HFFc6 (cell line): Measurements from ENCODE around the gene MRPS6. TPM values are rescaled to one million over a fixed set of nuclear protein-coding genes. Genes with fewer than 3 reads are reported as not detected.

Experiments used
- DNase-seq: peaks from one replicate; pipeline ENCODE4 v3.0.0-alpha.2; 2018
- H3K27ac Mint-ChIP-seq: 2 replicates; pipeline ENCODE4 v1.8.0; 2020; ENCODE audit warnings: mild to moderate bottlenecking, mixed read lengths
- H3K27me3 Mint-ChIP-seq: 2 replicates; pipeline ENCODE4 v1.8.0; 2021; ENCODE audit warnings: mild to moderate bottlenecking, moderate library complexity, mixed read lengths; ENCODE audit not compliant: insufficient read depth
- H3K36me3 Mint-ChIP-seq: 2 replicates; pipeline ENCODE4 v1.8.0; 2021; ENCODE audit warnings: low read depth, mixed read lengths
- H3K4me1 Mint-ChIP-seq: 2 replicates; pipeline ENCODE4 v1.8.0; 2020; ENCODE audit warnings: low read depth, mixed read lengths
- H3K4me3 Mint-ChIP-seq: 2 replicates; pipeline ENCODE4 v1.8.0; 2020; ENCODE audit warnings: mild to moderate bottlenecking, moderate library complexity, mixed read lengths
- H3K9me3 Mint-ChIP-seq: 2 replicates; pipeline ENCODE4 v1.8.0; 2020; ENCODE audit warnings: mild to moderate bottlenecking, mixed read lengths
- total RNA-seq, 6 experiments: library from RNA; stranded (reverse); fragmentation: NEBNext Ultra II Directional; extraction: Animal tissue kit (Norgen Biotek cat#: 25700); gene quantifications; 2 replicates in 1 of 6; 3 replicates in 5 of 6; pipeline ENCODE4 v1.2.3, GENCODE V29; 2021
- TF ChIP-seq, protein P1 (sequence below): fragments of 200-600 bp; sonication (generic); IDR thresholded peaks from 2 replicates; pipeline ENCODE4 v1.5.0; 2021; ENCODE audit warnings: antibody characterized with exemption, mild to moderate bottlenecking

The MRPS6 gene
- total RNA-seq, 6 experiments from 2014 or later = 57.1 to 89.6 (median 62.8) TPM

- DNase-seq = no peak
- TF ChIP-seq, protein P1, sequence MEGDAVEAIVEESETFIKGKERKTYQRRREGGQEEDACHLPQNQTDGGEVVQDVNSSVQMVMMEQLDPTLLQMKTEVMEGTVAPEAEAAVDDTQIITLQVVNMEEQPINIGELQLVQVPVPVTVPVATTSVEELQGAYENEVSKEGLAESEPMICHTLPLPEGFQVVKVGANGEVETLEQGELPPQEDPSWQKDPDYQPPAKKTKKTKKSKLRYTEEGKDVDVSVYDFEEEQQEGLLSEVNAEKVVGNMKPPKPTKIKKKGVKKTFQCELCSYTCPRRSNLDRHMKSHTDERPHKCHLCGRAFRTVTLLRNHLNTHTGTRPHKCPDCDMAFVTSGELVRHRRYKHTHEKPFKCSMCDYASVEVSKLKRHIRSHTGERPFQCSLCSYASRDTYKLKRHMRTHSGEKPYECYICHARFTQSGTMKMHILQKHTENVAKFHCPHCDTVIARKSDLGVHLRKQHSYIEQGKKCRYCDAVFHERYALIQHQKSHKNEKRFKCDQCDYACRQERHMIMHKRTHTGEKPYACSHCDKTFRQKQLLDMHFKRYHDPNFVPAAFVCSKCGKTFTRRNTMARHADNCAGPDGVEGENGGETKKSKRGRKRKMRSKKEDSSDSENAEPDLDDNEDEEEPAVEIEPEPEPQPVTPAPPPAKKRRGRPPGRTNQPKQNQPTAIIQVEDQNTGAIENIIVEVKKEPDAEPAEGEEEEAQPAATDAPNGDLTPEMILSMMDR = no peak
- Mint-ChIP-seq H3K9me3 (peaks cover 72% of the 10 kb centered on the region), H3K4me3 (no peak overlapping the region), H3K36me3 (peaks cover 53% of the 10 kb centered on the region), H3K4me1 (no peaks in the 10 kb centered on the region), H3K27ac (no peak overlapping the region), H3K27me3 (no peaks in the 10 kb centered on the region)
These were observed 93.1 kb downstream of the MRPS6 start for GRCh38 chr21:34166468-34166867.

GRCh38 chr21:34170886-34171285 is 97.5 kb downstream of the MRPS6 start:
- H3K9me3 Mint-ChIP-seq = peaks cover 73% of the 10 kb centered on the region
- H3K27ac Mint-ChIP-seq = no peak overlapping the region
- H3K36me3 Mint-ChIP-seq = peaks cover 58% of the 10 kb centered on the region
- no peaks in the 10 kb centered on the region for H3K4me1 Mint-ChIP-seq
- DNase-seq = no peak
- TF ChIP-seq, protein P1 = no peak
- H3K27me3 Mint-ChIP-seq = peaks cover 2% of the 10 kb centered on the region; the same call in 1 of the 2 replicates
- H3K4me3 Mint-ChIP-seq = no peak overlapping the region

DNA sequence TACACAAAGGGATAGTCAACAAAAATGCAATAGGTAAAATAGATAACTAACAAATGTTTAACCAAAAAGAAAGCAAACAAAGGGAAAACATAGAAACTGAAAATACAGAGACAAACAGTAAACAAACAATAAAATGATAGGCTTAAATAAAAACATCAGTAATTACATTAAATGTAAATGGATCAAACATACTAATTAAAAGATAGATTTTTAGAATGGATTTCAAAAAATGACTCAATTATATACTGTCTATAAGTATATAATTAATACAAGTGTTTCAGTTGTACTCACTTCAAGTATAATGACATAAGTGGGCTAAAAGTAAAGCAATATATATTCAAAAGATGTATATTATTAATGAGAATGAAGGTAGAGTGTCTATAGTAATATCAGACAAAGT is 101.1 kb downstream of the MRPS6 start:
- no peak overlapping the region for H3K4me3 Mint-ChIP-seq
- peaks cover 40% of the 10 kb centered on the region for H3K9me3 Mint-ChIP-seq
- TF ChIP-seq, protein P1 = no peak
- peaks cover 2% of the 10 kb centered on the region for H3K27me3 Mint-ChIP-seq
- no peak overlapping the region for H3K27ac Mint-ChIP-seq
- no peaks in the 10 kb centered on the region for H3K4me1 Mint-ChIP-seq
- peaks cover 30% of the 10 kb centered on the region for H3K36me3 Mint-ChIP-seq
- DNase-seq = no peak

- Mint-ChIP-seq H3K4me3 (no peak overlapping the region), H3K4me1 (no peaks in the 10 kb centered on the region), H3K9me3 (peaks cover 28% of the 10 kb centered on the region), H3K36me3 (peaks cover 25% of the 10 kb centered on the region), H3K27me3 (peaks cover 2% of the 10 kb centered on the region), H3K27ac (no peak overlapping the region)
- TF ChIP-seq, protein P1 = no peak
- no peak for DNase-seq
These were observed 103.1 kb downstream of the MRPS6 start for GRCh38 chr21:34176448-34176847.

GRCh38 chr21:34177919-34178567 is 104.7 kb downstream of the MRPS6 start:
- Mint-ChIP-seq H3K36me3 (peaks cover 17% of the 10 kb centered on the region), H3K9me3 (peaks cover 15% of the 10 kb centered on the region), H3K27ac (no peak overlapping the region), H3K4me3 (no peak overlapping the region), H3K27me3 (peaks cover 2% of the 10 kb centered on the region), H3K4me1 (no peaks in the 10 kb centered on the region)
- TF ChIP-seq, protein P1 = no peak
- DNase-seq = no peak
